GM18870 (cell line): ENCODE measurements around the gene SMU1.

ENCODE experiments used
- ATAC-seq: cut with Tn5 transposase; IDR thresholded peaks from one replicate; pipeline ENCODE4 v1.9.1; 2021; ENCODE audit warnings: moderate library complexity; ENCODE audit not compliant: unreplicated experiment

SMU1 gene

DNA sequence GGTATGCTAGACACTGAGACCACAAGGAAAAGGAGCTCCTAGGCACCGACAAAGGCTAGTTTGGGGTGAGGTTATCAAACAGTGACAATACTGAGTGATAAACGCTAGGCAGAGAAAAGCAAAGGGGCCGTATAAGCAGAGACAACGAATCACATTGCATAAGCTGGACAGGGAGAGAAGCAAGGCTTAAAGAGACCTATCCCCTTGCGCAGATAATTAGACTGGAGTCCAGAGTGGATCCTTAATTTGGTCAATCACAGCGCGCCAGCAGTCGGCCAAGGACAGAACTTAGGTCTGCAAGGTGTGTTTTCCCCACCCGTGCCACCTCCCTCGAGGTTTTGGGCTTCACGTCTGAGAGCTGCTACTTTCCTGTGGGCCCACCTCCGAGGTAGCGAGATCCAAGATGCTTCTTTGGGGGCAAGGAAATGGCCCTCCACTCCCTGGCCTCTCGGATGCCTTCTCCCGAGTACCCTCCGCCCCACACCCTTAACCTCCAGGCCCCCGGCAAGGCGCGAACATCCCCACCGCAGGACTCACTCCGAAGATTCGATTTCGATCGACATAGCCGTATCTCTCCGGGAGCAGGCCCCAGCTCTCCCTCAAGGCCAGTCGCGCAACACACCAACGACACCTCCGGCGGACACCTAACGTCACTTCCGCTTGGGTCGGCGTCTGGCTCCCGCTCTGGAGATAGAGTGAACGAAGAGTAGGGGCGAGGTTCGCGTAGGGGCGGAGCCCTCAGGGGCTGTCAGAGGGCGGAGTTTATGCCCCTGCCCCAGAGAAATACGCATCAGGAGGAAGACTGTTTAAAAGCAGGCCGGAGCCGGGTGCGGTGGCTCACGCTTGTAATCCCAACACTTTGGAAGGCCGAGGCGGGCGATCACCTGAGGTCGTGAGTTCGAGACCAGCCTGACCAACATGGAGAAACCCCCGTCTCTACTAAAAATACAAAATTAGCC lies at the start of gene SMU1:
SMU1 (minus strand) TSS at position 629 of the 959 bp plus-strand sequence; CDS start at position 563, 66 bp downstream.
- ATAC-seq = peak; percentile 91

DNA sequence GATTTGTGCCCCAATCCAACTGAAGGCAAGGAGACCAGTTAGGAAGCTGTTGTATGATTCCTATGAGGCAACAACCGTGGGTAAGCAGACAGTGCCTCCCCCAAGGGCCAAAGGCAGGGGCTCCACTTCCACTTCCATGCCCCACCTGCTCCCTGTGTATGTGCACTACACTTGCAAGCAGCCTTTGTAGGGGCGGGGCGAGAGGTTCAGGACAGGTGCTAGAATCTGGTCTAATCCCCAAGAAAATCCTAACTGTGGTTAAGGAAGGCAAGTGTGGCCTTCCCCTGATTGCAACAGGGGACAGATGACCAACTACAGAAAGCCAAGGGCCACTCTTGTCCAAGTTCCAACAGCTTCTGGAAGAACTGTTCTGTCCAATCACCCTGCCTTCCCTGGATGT lies 49.0 kb upstream of the SMU1 start:
- no peak for ATAC-seq

DNA sequence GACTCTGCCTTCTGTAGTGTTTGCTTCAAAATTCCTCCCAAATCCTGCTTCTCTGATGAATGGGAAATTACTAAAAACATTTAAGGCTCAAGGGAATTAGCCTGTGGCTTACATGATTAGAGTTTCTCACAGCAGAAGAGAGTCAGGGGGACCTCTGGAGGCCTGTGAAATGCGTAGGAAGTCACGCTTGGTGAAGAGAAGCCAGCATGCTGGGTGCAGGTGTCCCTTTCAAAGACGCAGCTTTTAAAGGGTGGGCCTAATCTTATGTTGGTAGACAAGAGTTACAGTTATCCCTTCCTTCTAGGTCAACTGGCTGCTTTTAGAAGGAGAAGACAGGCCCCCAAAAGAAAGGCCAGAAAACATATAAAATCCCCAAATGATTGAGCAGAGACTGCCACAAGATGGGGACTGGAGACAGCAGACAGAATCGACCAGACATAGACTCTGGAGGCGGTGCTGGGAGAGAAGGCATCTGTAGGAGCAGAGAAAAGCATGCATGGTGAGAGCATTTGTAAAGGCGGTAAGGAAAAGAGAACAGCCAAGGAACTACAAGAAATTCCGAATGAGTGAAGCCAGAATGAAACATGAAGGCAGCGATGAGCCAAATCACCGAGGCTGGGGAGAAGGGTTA lies 48.4 kb upstream of the SMU1 start:
- no peak for ATAC-seq

DNA sequence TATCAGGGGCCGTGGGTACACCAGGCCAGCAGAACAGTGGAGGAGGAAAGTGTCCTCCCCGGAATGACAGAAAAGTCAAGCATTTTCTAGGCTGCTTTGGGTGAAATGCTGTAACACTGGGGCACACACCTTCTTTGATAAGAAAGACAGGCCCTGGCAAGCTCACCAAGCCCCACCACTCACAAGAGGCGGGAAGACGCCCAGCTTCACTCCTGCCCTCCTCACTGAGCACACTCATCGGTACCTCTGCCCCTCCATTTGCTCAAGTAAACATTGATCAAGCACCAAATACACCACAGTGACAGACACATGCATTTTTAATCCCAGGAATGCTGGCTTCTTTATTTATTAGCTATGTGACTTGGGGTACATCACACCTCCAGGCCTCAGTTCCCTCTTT lies 47.6 kb upstream of the SMU1 start:
- ATAC-seq = no peak

DNA sequence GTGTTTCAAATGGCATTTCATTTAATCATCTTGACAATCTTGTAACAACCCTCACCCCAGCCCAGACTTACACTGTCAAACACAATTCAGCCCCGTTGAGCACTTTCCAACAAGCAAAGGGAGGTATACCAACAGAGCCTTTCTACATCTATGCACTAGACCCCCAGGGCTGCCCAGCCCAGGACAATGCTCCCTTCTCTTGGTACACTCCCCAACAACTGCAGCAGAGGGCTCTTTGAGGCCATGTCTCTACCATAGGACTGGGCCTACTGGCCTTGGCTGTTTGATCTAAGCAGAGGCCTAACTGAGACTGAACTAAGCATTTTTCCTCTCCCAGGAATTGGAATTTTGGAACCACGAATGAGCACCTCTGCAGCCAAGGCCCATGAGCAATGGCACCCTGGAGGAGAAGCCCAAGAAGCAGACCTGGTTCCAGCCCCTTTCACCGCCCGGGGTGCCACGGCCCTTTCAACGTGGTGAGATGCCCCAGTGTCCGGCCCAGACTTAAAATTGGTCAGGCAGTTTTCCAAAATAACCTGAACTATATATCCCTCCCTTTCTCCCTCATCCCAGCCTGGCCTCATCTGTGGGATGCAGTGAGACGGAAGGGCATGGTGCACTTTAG lies 47.0 kb upstream of the SMU1 start:
- ATAC-seq = no peak

GRCh38 chr9:33120620-33121019 lies 44.1 kb upstream of the SMU1 start:
- no peak for ATAC-seq

DNA sequence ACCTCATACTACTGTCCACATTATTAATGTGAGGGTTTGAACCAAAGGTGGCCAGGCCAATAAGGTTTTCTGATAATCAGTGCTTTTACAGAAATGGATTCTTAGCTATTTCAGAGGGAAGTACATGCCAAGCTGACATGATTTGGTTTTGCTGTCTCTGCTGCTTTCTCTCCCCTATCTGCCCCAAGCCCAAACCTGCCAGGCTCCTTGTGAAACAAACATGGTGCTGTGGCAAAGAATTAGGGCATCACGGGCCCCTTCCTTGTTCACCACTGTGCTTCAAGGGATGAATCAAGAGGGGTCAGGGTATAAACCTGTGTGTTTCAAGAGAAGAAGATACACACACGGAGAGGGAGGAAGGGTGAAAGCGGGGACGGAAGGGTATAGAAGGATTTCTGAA lies 41.3 kb upstream of the SMU1 start:
- no peak for ATAC-seq

GRCh38 chr9:33117306-33117705 lies 40.8 kb upstream of the SMU1 start:
- no peak for ATAC-seq

- ATAC-seq = no peak
Measured at GRCh38 chr9:33116860-33117259, 40.4 kb upstream of the SMU1 start.

DNA sequence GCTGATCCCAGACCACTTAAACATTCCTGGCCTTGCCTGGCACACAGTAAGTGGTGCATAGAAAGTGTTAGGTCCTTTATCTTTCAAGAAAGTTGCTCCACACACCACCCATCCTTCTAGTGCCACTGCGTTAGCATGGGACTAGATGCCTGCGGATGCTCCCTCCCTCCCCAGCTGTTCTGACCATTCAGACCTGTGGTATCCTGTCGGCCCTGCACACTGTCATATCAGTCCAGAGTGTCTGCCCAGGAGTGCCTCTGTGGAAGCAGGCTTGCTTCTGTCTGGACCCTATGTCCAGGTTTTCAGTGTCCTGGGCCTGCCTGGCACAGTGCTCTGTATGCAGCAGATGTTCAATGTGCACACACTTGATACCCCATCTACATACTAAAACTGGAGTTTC lies 38.3 kb upstream of the SMU1 start:
- no peak for ATAC-seq

GRCh38 chr9:33113799-33114547 lies 37.5 kb upstream of the SMU1 start:
- ATAC-seq = no peak

- no peak for ATAC-seq
Measured at GRCh38 chr9:33112094-33112493, 35.6 kb upstream of the SMU1 start.

- no peak for ATAC-seq
Measured at GRCh38 chr9:33111631-33112030, 35.2 kb upstream of the SMU1 start.

DNA sequence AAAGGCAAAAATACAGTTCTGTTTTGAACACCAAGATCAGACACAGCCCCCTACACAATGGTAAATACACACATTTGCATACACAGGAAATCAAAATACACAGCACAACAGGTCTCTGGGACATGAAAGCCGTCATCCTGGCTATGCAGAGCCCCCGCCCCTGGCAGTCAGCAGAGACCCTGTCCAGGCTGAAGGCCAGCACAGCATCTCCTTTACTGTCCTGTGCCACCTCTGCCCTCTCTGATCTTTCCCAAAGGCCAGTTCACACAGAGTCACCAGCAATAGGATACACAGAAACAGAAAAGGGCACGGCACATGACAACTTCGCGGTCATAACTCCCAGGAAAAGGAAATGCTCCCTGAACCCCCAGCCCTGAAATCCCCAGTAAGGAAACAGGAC lies 34.2 kb upstream of the SMU1 start:
- ATAC-seq = no peak

GRCh38 chr9:33109850-33110595 lies 33.5 kb upstream of the SMU1 start:
- ATAC-seq = no peak

DNA sequence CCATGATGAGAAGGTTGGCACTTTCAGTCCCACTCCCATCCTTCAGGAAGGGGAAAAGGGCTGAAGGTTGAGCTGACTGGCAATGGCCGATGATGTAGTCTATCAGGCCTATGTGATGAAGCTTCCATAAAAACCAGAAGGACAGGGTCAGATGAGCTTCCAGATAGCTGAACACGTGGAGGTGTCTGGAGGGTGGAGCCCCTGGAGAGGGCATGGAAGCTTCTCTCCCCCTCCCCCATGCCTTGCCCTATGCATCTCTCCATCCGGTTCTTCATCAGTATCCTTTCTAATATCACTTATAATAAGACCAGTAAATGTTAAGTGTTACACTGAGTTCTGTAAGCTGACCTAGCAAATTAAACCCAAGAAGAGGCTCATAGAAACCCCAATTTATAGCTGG lies 32.6 kb upstream of the SMU1 start:
- no peak for ATAC-seq

- ATAC-seq = no peak
Measured at GRCh38 chr9:33108472-33108871, 32.0 kb upstream of the SMU1 start.

GRCh38 chr9:33107762-33108161 lies 31.3 kb upstream of the SMU1 start:
- ATAC-seq = no peak

- no peak for ATAC-seq
Measured at GRCh38 chr9:33106827-33107621, 30.6 kb upstream of the SMU1 start.

GRCh38 chr9:33106372-33106771 lies 29.9 kb upstream of the SMU1 start:
- no peak for ATAC-seq
